DND-41 (cell line): ENCODE data around the gene ZCCHC24.

Experiments used
- CTCF ChIP-seq: IDR thresholded peaks from 2 replicates; pipeline ENCODE4 v1.5.1; 2012; ENCODE audit warnings: borderline replicate concordance, low read length, moderate library complexity, mild to moderate bottlenecking; ENCODE audit not compliant: poor library complexity, severe bottlenecking; ENCODE audit errors: extremely low read depth
- EZH2 ChIP-seq: IDR thresholded peaks from 3 replicates; pipeline ENCODE4 v1.6.1; 2012; ENCODE audit warnings: borderline replicate concordance, low read depth, mild to moderate bottlenecking, moderate library complexity, low read length, inconsistent platforms; ENCODE audit not compliant: severe bottlenecking

GRCh38 chr10:79458483-79458882, 13.1 kb upstream of the ZCCHC24 start:
- TF ChIP-seq CTCF (no peak), EZH2 (no peak)
